GM23338 (cell line): ENCODE measurements around the gene PSPH.

Source experiments
- EZH2 ChIP-seq: fragments of 200-600 bp; sonication (generic); IDR thresholded peaks from one replicate; pipeline ENCODE4 v1.8.0; 2017; ENCODE audit warnings: antibody characterized with exemption, mild to moderate bottlenecking, low read depth; ENCODE audit not compliant: unreplicated experiment
- EZH2phosphoT487 ChIP-seq: fragments of 200-600 bp; sonication (generic); IDR thresholded peaks from one replicate; pipeline ENCODE4 v1.8.1; 2018; ENCODE audit warnings: antibody characterized with exemption; ENCODE audit not compliant: unreplicated experiment
- JUNB ChIP-seq: IDR thresholded peaks from one replicate; pipeline ENCODE4 v1.6.1; 2016; ENCODE audit warnings: antibody characterized with exemption; ENCODE audit not compliant: unreplicated experiment
- POLR2AphosphoS5 ChIP-seq: IDR thresholded peaks from 2 replicates; pipeline ENCODE4 v1.6.1; 2016; ENCODE audit warnings: antibody characterized with exemption, low read depth
- TF ChIP-seq, protein P1 (sequence below), 2 experiments: fragments of 200-600 bp in 1 of 2; sonication (generic) in 1 of 2; conservative IDR thresholded peaks; 2 replicates each; pipeline versions ENCODE4 v1.5.1 to v1.6.1; 2016 to 2017; ENCODE audit warnings: antibody characterized with exemption in 2 of 2, low read depth in 2 of 2, mild to moderate bottlenecking in 2 of 2, moderate library complexity in 1 of 2
- TF ChIP-seq, protein P2 (sequence below): IDR thresholded peaks from one replicate; pipeline ENCODE4 v1.6.1; 2018; ENCODE audit warnings: antibody characterized with exemption; ENCODE audit not compliant: unreplicated experiment

DNA sequence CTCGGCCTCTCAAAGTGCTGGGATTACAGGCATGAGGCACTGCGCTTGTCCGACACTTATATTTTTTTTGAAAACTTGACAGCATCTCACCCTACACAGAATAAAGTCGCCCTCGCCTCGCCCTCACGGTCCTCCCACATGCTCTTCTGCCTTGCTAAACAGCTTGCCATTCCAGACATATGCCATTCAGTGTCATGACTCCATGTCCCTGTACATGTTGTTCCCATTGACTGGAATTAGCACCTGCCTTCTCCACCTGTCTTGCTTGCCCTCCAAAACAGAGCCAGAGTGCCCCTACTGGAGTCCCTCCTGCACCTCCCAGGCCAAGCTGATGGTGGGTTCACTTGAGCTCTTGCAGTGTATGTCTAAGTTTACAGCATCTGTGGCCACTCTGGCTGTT lies 80.7 kb downstream of the PSPH start:
- TF ChIP-seq, protein P1, sequence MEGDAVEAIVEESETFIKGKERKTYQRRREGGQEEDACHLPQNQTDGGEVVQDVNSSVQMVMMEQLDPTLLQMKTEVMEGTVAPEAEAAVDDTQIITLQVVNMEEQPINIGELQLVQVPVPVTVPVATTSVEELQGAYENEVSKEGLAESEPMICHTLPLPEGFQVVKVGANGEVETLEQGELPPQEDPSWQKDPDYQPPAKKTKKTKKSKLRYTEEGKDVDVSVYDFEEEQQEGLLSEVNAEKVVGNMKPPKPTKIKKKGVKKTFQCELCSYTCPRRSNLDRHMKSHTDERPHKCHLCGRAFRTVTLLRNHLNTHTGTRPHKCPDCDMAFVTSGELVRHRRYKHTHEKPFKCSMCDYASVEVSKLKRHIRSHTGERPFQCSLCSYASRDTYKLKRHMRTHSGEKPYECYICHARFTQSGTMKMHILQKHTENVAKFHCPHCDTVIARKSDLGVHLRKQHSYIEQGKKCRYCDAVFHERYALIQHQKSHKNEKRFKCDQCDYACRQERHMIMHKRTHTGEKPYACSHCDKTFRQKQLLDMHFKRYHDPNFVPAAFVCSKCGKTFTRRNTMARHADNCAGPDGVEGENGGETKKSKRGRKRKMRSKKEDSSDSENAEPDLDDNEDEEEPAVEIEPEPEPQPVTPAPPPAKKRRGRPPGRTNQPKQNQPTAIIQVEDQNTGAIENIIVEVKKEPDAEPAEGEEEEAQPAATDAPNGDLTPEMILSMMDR (conservative IDR thresholded peaks at IDR 0.05; ENCODE audit: low read depth in 2 of 2): no peak
- TF ChIP-seq POLR2AphosphoS5 (no peak), EZH2 (no peak), EZH2phosphoT487 (no peak), JUNB (no peak)
- TF ChIP-seq, protein P2, sequence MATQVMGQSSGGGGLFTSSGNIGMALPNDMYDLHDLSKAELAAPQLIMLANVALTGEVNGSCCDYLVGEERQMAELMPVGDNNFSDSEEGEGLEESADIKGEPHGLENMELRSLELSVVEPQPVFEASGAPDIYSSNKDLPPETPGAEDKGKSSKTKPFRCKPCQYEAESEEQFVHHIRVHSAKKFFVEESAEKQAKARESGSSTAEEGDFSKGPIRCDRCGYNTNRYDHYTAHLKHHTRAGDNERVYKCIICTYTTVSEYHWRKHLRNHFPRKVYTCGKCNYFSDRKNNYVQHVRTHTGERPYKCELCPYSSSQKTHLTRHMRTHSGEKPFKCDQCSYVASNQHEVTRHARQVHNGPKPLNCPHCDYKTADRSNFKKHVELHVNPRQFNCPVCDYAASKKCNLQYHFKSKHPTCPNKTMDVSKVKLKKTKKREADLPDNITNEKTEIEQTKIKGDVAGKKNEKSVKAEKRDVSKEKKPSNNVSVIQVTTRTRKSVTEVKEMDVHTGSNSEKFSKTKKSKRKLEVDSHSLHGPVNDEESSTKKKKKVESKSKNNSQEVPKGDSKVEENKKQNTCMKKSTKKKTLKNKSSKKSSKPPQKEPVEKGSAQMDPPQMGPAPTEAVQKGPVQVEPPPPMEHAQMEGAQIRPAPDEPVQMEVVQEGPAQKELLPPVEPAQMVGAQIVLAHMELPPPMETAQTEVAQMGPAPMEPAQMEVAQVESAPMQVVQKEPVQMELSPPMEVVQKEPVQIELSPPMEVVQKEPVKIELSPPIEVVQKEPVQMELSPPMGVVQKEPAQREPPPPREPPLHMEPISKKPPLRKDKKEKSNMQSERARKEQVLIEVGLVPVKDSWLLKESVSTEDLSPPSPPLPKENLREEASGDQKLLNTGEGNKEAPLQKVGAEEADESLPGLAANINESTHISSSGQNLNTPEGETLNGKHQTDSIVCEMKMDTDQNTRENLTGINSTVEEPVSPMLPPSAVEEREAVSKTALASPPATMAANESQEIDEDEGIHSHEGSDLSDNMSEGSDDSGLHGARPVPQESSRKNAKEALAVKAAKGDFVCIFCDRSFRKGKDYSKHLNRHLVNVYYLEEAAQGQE: no peak
